GM19468 (cell line): ENCODE data around the gene GRAMD4.

ENCODE experiments used
- ATAC-seq: cut with Tn5 transposase; IDR thresholded peaks from one replicate; pipeline ENCODE4 v1.9.1; 2021; ENCODE audit warnings: mild to moderate bottlenecking, moderate library complexity, moderate number of reproducible peaks; ENCODE audit not compliant: unreplicated experiment; ENCODE audit errors: extremely low read depth

GRAMD4 gene

DNA sequence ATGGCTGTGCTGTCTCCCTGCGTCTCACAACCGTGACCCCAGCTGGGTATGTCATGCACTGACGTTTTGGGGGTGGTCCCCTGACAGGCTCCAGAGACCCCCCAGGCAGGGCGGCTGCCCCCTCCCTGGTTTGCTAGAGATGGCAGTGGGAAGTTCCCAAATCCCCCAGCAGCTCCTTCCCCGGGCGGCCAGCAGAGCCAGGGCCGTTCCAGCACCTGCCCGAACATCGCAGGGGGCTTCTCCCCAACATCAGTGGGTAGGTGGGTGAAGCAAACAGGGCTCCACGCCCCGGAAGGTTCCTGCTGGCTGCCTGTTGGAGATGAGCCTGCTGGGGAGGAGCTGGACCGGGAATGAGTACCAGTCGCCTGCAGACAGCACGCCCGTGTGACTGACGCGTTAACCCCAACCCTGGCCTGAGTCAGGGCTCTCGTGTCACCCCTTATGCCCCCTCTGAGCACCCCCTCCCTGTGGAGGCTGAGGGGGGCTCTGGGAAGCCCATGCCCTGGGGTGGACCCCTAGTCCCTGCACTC lies 45.6 kb downstream of the GRAMD4 start:
- no peak for ATAC-seq

DNA sequence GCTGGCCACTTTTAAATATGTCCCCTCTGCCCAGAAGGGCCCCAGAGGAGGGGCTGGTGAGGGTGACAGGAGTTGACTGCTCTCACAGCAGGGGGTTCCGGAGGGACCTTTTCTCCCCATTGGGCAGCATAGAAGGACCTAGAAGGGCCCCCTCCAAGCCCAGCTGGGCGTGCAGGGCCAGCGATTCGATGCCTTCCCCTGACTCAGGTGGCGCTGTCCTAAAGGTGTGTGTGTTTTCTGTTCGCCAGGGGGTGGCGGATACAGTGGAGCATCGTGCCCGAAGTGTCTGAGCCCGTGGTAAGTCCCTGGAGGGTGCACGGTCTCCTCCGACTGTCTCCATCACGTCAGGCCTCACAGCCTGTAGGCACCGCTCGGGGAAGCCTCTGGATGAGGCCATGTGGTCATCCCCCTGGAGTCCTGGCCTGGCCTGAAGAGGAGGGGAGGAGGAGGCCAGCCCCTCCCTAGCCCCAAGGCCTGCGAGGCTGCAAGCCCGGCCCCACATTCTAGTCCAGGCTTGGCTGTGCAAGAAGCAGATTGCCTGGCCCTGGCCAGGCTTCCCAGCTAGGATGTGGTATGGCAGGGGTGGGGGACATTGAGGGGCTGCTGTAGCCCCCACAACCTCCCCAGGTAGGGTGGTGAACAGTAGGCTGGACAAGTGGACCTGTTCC lies 46.5 kb downstream of the GRAMD4 start:
- ATAC-seq: no peak

DNA sequence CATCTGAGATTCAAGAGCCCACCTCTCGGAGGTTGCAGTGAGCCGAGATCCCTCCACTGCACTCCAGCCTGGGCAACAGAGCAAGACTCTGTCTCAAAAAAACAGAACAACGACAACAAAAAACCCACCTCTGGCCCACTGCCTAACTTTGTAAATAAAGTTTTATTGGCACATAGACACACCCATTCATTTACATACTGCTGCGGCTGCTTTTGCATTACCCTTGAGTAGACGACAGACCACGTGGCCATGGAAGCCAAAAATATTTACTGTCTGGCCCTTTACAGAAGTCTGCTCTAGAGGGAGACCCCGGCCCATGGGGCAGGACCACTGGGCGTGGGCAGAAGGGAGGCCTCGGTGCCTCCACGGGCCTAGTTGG lies 47.0 kb downstream of the GRAMD4 start:
- ATAC-seq: no peak

- ATAC-seq: no peak
Observed at GRCh38 chr22:46668116-46668515, 47.9 kb downstream of the GRAMD4 start.

DNA sequence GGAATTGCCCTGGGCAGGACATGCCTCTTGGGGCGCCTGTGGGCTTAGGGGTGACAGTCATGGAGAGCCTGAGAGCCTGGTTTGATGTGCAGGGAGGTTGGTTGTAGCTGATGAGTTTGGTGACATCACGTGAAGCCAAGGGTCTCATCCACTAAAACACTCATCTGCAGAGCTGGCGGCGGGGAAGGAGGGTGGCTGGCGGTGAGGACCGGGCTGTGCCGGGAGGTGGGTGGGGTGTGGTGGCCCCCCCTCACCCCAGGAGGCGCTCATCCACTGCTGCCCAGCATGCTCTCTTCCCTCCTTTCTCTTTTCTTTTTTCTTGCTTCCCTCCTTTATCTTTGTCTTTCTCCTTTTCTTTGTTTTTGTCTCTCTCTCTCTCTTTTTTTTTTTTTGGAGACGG lies 49.0 kb downstream of the GRAMD4 start:
- ATAC-seq: no peak

DNA sequence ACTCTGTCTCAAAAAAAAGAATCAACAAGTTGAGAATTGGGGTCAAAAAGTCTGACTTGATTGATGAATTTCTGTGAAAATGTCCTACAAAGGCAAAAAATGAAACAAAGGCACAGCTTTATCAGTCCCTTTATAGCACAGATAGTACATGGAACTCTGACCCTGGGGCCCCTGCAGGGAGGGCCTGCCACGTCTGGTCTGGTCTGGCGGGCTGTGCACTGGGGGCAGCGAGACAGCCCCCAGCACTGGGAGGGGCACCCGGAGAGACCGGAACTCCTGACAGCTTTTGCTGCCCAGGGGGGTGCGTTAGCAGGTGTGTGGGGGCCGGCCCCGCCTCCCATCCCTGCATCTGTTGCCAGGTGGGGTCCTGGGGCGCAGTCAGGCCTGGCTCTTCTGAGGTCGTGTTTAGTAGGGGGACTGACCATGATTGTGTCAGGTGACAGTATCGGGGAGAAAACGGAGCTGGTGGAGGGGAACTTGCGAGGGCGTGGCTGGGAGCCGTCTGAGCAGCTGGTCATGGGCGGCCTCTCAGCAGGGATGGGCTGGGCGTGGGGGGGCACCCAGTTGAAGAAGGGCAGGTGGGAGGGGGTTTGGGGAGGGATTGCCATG lies 51.7 kb downstream of the GRAMD4 start:
- no peak for ATAC-seq

GRCh38 chr22:46672731-46673130 lies 52.5 kb downstream of the GRAMD4 start:
- ATAC-seq: no peak

DNA sequence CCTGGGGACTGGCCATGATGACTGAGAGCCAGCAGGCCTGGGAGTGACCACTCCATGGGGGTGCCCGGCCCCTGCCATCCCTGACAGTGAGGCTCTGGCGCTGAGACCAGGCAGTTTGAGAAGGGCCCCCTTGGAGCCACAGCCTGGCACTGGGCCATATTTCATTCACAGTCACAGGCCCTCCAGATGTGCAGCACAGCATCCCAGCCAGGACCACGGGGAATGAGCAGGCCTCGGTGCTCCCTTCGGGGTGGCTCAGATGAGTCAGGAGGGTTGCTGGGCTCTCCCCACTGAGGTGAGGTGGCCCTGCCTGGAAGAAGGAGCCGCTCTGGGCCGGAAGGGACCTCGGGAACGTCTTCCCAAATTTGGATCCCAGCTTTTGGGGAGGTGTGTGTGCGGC lies 53.0 kb downstream of the GRAMD4 start:
- ATAC-seq: no peak

GRCh38 chr22:46673662-46674236 lies 53.6 kb downstream of the GRAMD4 start:
- ATAC-seq: no peak

- no peak for ATAC-seq
Observed at GRCh38 chr22:46674367-46674781, 54.2 kb downstream of the GRAMD4 start.

DNA sequence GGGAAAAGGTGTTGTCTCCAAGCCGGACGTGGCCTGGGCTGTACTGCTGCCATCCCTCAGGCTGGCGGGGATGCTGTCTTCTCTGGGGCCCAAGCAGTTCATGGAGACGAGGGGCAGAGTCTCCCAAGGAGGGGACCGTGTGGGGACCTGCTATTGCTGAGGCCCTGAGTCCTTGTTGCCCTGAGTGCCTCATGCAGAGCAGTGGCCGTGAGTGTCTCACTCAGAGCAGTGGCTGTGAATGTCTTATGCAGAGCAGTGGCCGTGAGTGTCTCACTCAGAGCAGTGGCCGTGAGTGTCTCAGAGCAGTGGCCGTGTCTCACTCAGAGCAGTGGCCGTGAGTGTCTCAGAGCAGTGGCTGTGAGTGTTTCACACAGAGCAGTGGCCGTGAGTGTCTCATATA lies 54.7 kb downstream of the GRAMD4 start:
- ATAC-seq: no peak

DNA sequence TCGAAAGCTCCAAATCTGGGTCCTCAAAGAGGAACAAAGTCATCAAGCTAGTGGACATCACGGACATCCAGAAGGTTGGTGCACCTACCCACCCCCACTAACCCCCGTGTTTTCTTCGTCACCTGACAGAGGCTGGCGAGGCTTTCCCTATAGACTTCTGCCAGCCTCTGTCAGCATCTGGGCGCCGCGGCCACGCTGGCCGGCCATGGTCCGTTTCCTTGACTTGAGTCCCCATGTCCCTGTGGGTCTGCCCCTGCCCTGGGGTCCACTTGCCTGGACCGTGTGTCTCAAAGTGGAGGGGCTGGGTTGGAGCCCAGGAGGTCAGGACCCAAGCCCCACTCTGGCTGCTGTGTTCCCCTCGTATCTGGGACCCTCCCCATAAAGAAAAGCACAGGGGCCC lies 55.3 kb downstream of the GRAMD4 start:
- no peak for ATAC-seq

DNA sequence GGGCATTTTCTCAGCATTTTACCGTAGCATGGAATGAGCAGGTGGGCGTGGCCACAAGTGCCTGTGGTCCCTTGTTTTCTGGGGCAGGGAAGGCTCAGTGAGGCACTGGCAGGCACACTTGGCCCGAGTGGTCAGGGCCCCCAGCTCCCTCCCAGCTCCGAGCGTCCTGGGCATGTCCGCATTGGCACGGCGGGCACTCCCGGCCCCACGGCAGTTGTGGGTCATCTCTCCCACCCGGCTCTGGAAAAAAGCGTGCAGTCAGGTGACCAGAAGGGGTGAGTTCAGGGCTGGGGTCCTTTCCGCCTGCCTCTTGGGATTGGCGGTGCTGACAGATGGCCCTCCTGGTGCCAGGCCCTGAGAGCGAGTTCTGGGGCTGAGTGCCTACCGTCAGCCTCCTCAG lies 55.8 kb downstream of the GRAMD4 start:
- ATAC-seq: no peak

GRCh38 chr22:46676479-46676878 lies 56.3 kb downstream of the GRAMD4 start:
- no peak for ATAC-seq

- no peak for ATAC-seq
Observed at GRCh38 chr22:46676881-46677280, 56.7 kb downstream of the GRAMD4 start.

DNA sequence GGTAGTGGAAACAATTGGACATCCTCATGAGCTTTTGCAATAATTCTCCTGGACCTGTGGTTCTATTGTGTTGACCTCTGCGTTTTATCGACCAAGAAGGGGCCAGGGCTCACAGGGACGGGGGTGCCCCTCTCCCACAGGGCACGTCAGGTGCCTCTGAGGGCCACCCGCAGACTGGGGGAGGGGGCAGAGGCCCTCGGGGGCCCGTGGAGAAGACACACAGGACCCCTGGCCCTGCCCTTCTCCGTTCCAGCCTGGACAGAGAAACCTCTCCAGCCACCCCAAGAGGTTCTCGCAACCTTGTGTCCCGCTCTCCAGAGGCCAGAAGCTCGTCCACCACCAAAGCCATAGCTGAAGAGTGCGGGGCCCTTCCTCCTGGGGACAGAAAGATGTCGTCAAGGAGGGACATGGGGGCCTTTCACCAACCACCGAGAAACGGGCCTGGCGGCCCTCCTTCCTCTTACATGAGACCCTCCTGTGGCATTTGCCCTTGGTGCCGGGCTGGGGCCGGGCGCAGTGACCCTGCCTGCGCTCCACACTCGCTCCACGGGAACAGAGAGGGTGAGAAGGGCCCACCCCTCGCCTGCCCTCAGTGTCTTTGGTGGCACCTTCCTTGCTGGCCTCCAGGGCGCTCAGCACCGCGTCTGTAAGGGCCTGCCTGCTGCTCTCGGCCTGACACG lies 57.3 kb downstream of the GRAMD4 start:
- ATAC-seq: no peak

DNA sequence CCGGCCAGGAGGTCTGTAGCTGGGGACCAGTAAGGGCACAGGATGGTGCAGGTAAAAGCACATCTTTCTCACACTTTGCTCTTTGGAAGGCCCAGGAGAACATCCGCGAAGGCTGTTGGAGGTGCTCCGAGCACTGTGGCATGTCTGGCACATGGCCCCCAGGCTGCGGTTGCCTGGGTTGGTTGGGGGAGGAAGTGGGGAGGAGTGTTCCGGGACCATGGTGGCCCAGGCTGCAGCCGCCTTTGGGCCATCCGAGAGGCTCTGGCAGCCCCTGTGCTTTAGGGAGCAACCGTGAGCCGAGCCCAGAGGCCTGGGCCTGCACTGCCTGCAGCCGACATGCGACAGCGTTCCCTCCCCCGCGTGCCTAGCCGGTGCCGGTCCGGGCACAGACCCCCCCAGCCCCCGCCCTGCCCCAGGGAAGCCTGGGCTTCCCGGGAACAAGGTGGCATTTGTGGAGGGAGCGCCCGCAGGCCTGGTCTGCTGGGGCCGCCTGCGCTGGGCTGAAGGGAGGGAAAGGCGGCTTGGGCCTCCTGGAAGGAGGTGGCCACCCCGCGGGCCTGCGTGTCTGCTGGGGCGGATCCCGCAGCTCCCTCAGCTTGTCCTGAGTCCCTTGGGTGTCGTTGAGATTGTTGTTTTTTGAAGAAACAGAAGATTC lies 57.9 kb downstream of the GRAMD4 start:
- ATAC-seq: no peak

GRCh38 chr22:46678785-46679700 lies 58.9 kb downstream of the GRAMD4 start:
- no peak for ATAC-seq

DNA sequence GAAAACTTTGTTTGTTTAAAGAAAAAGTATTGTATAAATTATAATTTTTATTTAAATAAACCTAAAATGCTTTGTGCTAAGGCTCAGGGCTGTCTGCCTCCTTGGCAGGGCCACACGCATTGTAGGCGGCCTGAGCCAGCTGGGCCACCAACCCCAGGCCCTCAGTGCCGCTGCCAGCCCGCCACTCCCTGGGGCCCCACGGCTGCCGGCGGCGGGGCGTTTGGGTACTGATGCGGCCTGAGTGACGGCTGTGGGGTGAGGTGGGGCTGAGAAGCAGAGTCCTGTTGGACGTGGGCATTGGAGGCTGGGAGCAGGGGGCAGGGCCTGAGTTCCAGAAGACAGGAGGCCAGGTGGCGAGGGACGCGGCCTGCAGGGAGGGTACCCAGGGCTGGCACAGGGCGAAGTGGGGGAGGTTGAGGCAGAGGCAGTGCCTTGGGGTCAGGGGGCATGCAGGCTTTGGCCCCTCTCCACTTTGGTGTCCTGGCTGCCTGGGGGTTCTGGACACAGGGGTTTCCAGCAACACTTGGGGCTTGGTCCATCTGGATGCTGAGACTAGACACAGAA lies 59.6 kb downstream of the GRAMD4 start:
- no peak for ATAC-seq
